Measurements from ENCODE around the gene BAG3.

Gene BAG3

GRCh38 chr10:119724593-119725516 is 73.7 kb downstream of the BAG3 start:
- no peak overlapping the region for H2BK15ac ChIP-seq (ENCODE audit: low read depth, poor library complexity, severe bottlenecking)
- no peaks in the 10 kb centered on the region for H3K9me3 ChIP-seq (ENCODE audit: control insufficient read depth, low read length)
- WGBS, result 46% methylated on average over 20 of the region's 21 CpGs
- H3K4me3 ChIP-seq (ENCODE audit: insufficient read depth in 1 of 2, low read depth in 1 of 2, low read length in 2 of 2), result peak overlapping the region; percentile 74 to 93
- peak overlapping the region in 1 of 2 experiments; percentile 83 for H3K23ac ChIP-seq (ENCODE audit: low read length in 2 of 2)
- peaks cover 9% of the 10 kb centered on the region for H3K79me1 ChIP-seq (replicated peaks; ENCODE audit: low read length, poor library complexity, severe bottlenecking)
- peak overlapping the region in 1 of 2 experiments; percentile 96 for H3K4ac ChIP-seq (ENCODE audit: low read depth in 1 of 2, low read length in 2 of 2)
- no peaks in the 10 kb centered on the region for H3K27me3 ChIP-seq (ENCODE audit: control insufficient read depth in 1 of 2, insufficient read depth in 1 of 2, low read length in 2 of 2)
- H3K27ac ChIP-seq (ENCODE audit: low read length, poor library complexity, severe bottlenecking), result peak overlapping the region; percentile 90
- peak overlapping the region; percentile 90 for H3K9ac ChIP-seq (ENCODE audit: low read length)
- peak overlapping the region in 1 of 2 experiments; percentile 90 for H3K14ac ChIP-seq (ENCODE audit: low read length in 2 of 2)
- peaks cover 16% of the 10 kb centered on the region for H3K4me1 ChIP-seq (ENCODE audit: control insufficient read depth, insufficient read depth, low read depth, low read length)
- H2BK5ac ChIP-seq (ENCODE audit: low read depth, low read length, poor library complexity, severe bottlenecking), result peak overlapping the region; percentile 52
- peak overlapping the region; percentile 98 for H4K8ac ChIP-seq (ENCODE audit: low read length)
- peak; percentile 35 for DNase-seq
- no peaks in the 10 kb centered on the region for H3K36me3 ChIP-seq (ENCODE audit: control insufficient read depth in 1 of 2, insufficient read depth in 2 of 2, low read depth in 1 of 2, low read length in 2 of 2)
- peak overlapping the region; percentile 84 for H2AK5ac ChIP-seq (ENCODE audit: low read length, severe bottlenecking)
- peak overlapping the region; percentile 62 for H2BK120ac ChIP-seq (ENCODE audit: low read depth, low read length)
- peak overlapping the region; percentile 85 to 96 for H3K18ac ChIP-seq (ENCODE audit: low read depth in 1 of 2, low read length in 2 of 2)
- H4K91ac ChIP-seq (ENCODE audit: low read length), result peak overlapping the region; percentile 95
- H2AFZ ChIP-seq (ENCODE audit: low read depth, low read length), result peak overlapping the region; percentile 96
- no peak overlapping the region for H2BK12ac ChIP-seq (ENCODE audit: low read length in 2 of 2)
- H3K4me2 ChIP-seq (ENCODE audit: low read length, poor library complexity, severe bottlenecking), result peak overlapping the region; percentile 88

GRCh38 chr10:119725517-119725827 is 74.3 kb downstream of the BAG3 start:
- Histone ChIP-seq H3K4me2 (ENCODE audit: low read length, poor library complexity, severe bottlenecking) (peak overlapping the region; percentile 88), H3K27ac (ENCODE audit: low read length, poor library complexity, severe bottlenecking) (peak overlapping the region; percentile 90), H3K4me3 (ENCODE audit: insufficient read depth in 1 of 2, low read depth in 1 of 2, low read length in 2 of 2) (peak overlapping the region; percentile 74 to 93), H3K9ac (ENCODE audit: low read length) (peak overlapping the region; percentile 90), H3K14ac (ENCODE audit: low read length in 2 of 2) (peak overlapping the region in 1 of 2 experiments; percentile 90), H3K27me3 (ENCODE audit: control insufficient read depth in 1 of 2, insufficient read depth in 1 of 2, low read length in 2 of 2) (no peaks in the 10 kb centered on the region), H3K4ac (ENCODE audit: low read depth in 1 of 2, low read length in 2 of 2) (peak overlapping the region in 1 of 2 experiments; percentile 96), H2BK120ac (ENCODE audit: low read depth, low read length) (peak overlapping the region; percentile 67), H2BK15ac (ENCODE audit: low read depth, poor library complexity, severe bottlenecking) (peak overlapping the region; percentile 70), H4K8ac (ENCODE audit: low read length) (peak overlapping the region; percentile 98), H2BK5ac (ENCODE audit: low read depth, low read length, poor library complexity, severe bottlenecking) (peak overlapping the region; percentile 52), H3K79me1 (replicated peaks; ENCODE audit: low read length, poor library complexity, severe bottlenecking) (peaks cover 9% of the 10 kb centered on the region), H2AK5ac (ENCODE audit: low read length, severe bottlenecking) (peak overlapping the region; percentile 61), H4K91ac (ENCODE audit: low read length) (peak overlapping the region; percentile 95), H3K18ac (ENCODE audit: low read depth in 1 of 2, low read length in 2 of 2) (peak overlapping the region; percentile 85 to 96), H3K4me1 (ENCODE audit: control insufficient read depth, insufficient read depth, low read depth, low read length) (peaks cover 16% of the 10 kb centered on the region), H3K9me3 (ENCODE audit: control insufficient read depth, low read length) (no peaks in the 10 kb centered on the region), H2AFZ (ENCODE audit: low read depth, low read length) (peak overlapping the region; percentile 96), H3K23ac (ENCODE audit: low read length in 2 of 2) (no peak overlapping the region), H3K36me3 (ENCODE audit: control insufficient read depth in 1 of 2, insufficient read depth in 2 of 2, low read depth in 1 of 2, low read length in 2 of 2) (no peaks in the 10 kb centered on the region), H2BK12ac (ENCODE audit: low read length in 2 of 2) (no peak overlapping the region)
- WGBS, result 2% methylated on average over 31 of the region's 32 CpGs
- no peak for DNase-seq

GRCh38 chr10:119725828-119726675 is 74.9 kb downstream of the BAG3 start, which contains the start of gene INPP5F:
Gene INPP5F, plus strand, starts transcription at chr10:119726050. Its CDS starts 213 bp downstream, at chr10:119726263.
- no peaks in the 10 kb centered on the region for H3K9me3 ChIP-seq (ENCODE audit: control insufficient read depth, low read length)

More at GRCh38 chr10:119725828-119726675, 74.9 kb downstream of the BAG3 start, which contains the start of gene INPP5F:
- Histone ChIP-seq H3K14ac (ENCODE audit: low read length in 2 of 2) (peak within 1 kb of the TSS in 1 of 2 experiments; percentile 91), H3K36me3 (ENCODE audit: control insufficient read depth in 1 of 2, insufficient read depth in 2 of 2, low read depth in 1 of 2, low read length in 2 of 2) (no peaks in the 10 kb centered on the region), H2AK5ac (ENCODE audit: low read length, severe bottlenecking) (peak within 1 kb of the TSS; percentile 84), H2BK120ac (ENCODE audit: low read depth, low read length) (peak within 1 kb of the TSS; percentile 67), H4K91ac (ENCODE audit: low read length) (peak within 1 kb of the TSS; percentile 95), H3K23ac (ENCODE audit: low read length in 2 of 2) (peak within 1 kb of the TSS; percentile 60 to 97), H3K27ac (ENCODE audit: low read length, poor library complexity, severe bottlenecking) (peak within 1 kb of the TSS; percentile 90), H4K8ac (ENCODE audit: low read length) (peak within 1 kb of the TSS; percentile 98), H2BK12ac (ENCODE audit: low read length in 2 of 2) (peak within 1 kb of the TSS in 1 of 2 experiments; percentile 63), H2BK5ac (ENCODE audit: low read depth, low read length, poor library complexity, severe bottlenecking) (peak within 1 kb of the TSS; percentile 66), H3K4me3 (ENCODE audit: insufficient read depth in 1 of 2, low read depth in 1 of 2, low read length in 2 of 2) (peak within 1 kb of the TSS; percentile 93), H3K9ac (ENCODE audit: low read length) (peak within 1 kb of the TSS; percentile 90), H3K79me1 (replicated peaks; ENCODE audit: low read length, poor library complexity, severe bottlenecking) (peaks cover 9% of the 10 kb centered on the region), H3K4me2 (ENCODE audit: low read length, poor library complexity, severe bottlenecking) (peak within 1 kb of the TSS; percentile 100), H3K4me1 (ENCODE audit: control insufficient read depth, insufficient read depth, low read depth, low read length) (peaks cover 16% of the 10 kb centered on the region), H2AFZ (ENCODE audit: low read depth, low read length) (peak within 1 kb of the TSS; percentile 96), H3K27me3 (ENCODE audit: control insufficient read depth in 1 of 2, insufficient read depth in 1 of 2, low read length in 2 of 2) (no peaks in the 10 kb centered on the region), H3K18ac (ENCODE audit: low read depth in 1 of 2, low read length in 2 of 2) (peak within 1 kb of the TSS; percentile 85 to 97), H3K4ac (ENCODE audit: low read depth in 1 of 2, low read length in 2 of 2) (peak within 1 kb of the TSS in 1 of 2 experiments; percentile 96), H2BK15ac (ENCODE audit: low read depth, poor library complexity, severe bottlenecking) (peak within 1 kb of the TSS; percentile 70)
- WGBS, result under 1% methylated on average over 80 of the region's 95 CpGs
- peak; percentile 99 for DNase-seq

All from mesenchymal stem cell (in vitro differentiated cells and primary cell).